Upper lobe of right lung (tissue), 1 donor: ENCODE data around the gene RGL3. TPM values are rescaled to one million over a fixed set of nuclear protein-coding genes. Genes with fewer than 3 reads are reported as not detected.

Experiments
- ATAC-seq: fragments of 200-7000 bp; cut with Tn5 transposase; one replicate; pipeline ENCODE4 v1.9.1; 2020; ENCODE audit warnings: mild to moderate bottlenecking, moderate library complexity
- DNase-seq: peaks from one replicate; pipeline ENCODE4 v3.0.0-alpha.2; 2020
- H3K27ac ChIP-seq: fragments of 200-600 bp; one replicate; pipeline ENCODE4 v1.8.0; 2022
- H3K27me3 ChIP-seq: fragments of 200-600 bp; one replicate; pipeline ENCODE4 v1.8.0; 2022; ENCODE audit warnings: mild to moderate bottlenecking
- H3K36me3 ChIP-seq: fragments of 200-600 bp; one replicate; pipeline ENCODE4 v1.8.0; 2022
- H3K4me1 ChIP-seq: fragments of 200-600 bp; one replicate; pipeline ENCODE4 v1.8.0; 2022
- H3K4me3 ChIP-seq: fragments of 200-600 bp; one replicate; pipeline ENCODE4 v1.8.0; 2022; ENCODE audit warnings: mild to moderate bottlenecking
- H3K9me3 ChIP-seq: fragments of 200-600 bp; one replicate; pipeline ENCODE4 v1.8.0; 2022
- CTCF ChIP-seq: fragments of 200-600 bp; IDR thresholded peaks from one replicate; pipeline ENCODE4 v1.8.0; 2022; ENCODE audit warnings: antibody characterized with exemption
- intact Hi-C: fragments of 100-400 bp; cut with DNase I; formaldehyde crosslinking; loops from one replicate; pipeline ENCODE4 v1.11.0; 2022
- total RNA-seq: library from RNA; stranded (reverse); fragmentation: NEBNext Ultra II Directional; extraction: Animal tissue kit (Norgen Biotek cat#: 25700); gene quantifications from one replicate; pipeline ENCODE4 v1.2.1, GENCODE V29; 2021
- donor health status: DM: no; HTN: yes; CAD: no; lungs with severe emphysema.

The RGL3 gene
- total RNA-seq, 1 donor from 2014 or later = 54.6 TPM

DNA sequence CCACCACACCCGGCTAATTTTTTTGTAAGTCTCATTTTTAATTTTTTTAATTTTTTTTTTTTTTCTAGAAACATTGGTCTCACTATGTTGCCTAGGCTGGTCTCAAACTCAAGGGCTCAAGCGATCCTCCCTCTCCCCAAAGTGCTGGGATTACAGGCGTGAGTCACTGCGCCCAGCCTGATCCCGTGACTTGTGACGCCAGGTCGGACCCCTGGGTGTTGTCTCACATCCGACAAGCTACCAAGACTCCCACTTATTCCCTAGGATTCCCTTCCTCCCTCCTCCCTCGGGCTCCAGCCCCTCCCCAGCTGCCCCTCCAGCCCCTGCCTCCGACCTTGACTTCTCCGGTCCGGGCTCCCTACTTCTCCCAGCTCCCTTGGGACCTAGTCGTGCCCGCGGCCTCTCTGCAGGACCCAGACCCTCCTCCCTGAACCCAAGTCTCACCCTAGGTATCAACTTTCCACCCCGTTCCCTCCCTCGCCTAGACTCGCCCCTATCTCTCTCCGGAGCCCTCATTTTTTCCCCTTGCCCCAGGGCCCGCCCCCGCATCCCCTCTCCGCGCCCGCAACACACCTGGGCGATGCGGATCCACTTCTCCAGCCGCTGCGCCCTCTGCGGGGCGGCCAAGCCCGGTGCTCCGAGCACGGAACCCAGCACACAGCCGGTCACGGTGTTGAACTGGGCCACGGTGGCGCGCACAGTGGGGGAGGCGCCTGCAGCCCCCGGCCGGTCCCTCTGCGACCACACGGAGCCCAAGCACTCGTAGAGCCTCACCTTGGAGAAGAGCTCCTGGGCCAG is 13.1 kb downstream of the RGL3 start:
- ATAC-seq (peak; percentile 51), DNase-seq (no peak)
- H3K4me1 ChIP-seq = no peaks in the 10 kb centered on the region
- H3K36me3 ChIP-seq = no peaks in the 10 kb centered on the region
- H3K9me3 ChIP-seq = no peaks in the 10 kb centered on the region
- no peak overlapping the region for H3K4me3 ChIP-seq
- intact Hi-C loops = no loop called here
- no peaks in the 10 kb centered on the region for H3K27me3 ChIP-seq
- H3K27ac ChIP-seq = no peak overlapping the region
- TF ChIP-seq CTCF = no peak

- Histone ChIP-seq H3K4me1 (no peaks in the 10 kb centered on the region), H3K4me3 (no peak overlapping the region), H3K27me3 (no peaks in the 10 kb centered on the region), H3K9me3 (no peaks in the 10 kb centered on the region), H3K27ac (no peak overlapping the region), H3K36me3 (no peaks in the 10 kb centered on the region)
- ATAC-seq = no peak
- DNase-seq = no peak
- intact Hi-C loops = no loop called here
- no peak for TF ChIP-seq CTCF
Measured at GRCh38 chr19:11404588-11405222, 14.4 kb downstream of the RGL3 start.

DNA sequence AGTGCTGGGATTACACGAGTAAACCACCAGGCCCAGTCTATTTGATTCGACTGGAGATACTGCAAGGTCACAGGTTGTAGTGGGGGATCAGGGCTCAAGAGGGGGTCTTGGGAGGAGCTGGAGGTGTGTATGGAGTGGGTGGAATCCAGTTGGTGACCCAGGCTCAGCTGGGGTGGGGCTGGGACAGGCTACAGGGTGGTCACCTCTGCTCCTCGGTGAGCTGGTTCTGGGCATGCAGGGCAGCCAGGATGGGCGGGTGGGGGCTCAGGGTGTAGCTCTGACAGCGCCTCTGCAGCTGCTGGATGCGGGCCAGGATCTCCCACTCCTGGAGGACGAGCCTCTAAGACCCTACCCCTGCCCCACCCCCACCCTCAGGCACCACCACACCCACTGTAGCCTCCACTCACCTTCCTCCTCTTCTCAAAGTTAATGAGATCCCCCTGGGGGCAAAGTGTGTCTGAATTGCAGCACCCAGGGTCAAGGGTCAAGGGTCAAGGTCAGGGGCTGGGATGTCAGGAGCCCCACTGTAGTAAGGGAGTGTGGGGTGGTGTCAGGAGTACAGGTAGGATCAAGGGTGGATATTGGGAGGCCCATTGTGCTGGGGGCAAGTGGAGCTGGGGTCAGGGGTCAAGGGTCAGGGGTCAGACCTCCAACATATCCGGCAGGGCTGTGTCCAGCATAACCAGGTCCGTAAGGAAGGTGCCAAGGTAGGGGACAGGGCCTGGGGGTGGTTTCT is 17.1 kb downstream of the RGL3 start:
- DNase-seq = no peak
- intact Hi-C loops = no loop called here
- H3K4me1 ChIP-seq = no peaks in the 10 kb centered on the region
- no peak for TF ChIP-seq CTCF
- no peaks in the 10 kb centered on the region for H3K9me3 ChIP-seq
- no peaks in the 10 kb centered on the region for H3K27me3 ChIP-seq
- H3K36me3 ChIP-seq = no peaks in the 10 kb centered on the region
- H3K4me3 ChIP-seq = no peak overlapping the region
- ATAC-seq = no peak
- no peak overlapping the region for H3K27ac ChIP-seq

DNA sequence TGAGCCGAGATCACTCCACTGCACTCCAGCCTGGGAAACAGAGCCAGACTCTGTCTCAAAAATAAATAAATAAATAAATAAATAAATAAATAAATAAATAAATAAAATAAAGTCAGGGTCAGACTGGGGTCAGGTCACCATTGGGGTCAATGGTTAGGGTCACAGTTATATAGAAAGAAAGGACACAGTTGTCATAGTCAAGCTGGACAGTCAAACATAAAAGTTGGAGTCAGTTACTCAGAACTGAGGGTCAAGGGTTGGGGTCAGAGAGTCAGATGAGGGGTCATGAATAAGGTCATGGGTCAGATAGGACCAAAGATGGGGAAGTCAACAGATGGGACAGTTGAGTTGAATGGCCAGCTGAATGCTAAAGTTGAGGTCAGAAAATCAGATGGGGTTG is 18.3 kb downstream of the RGL3 start:
- DNase-seq = no peak
- no peaks in the 10 kb centered on the region for H3K27me3 ChIP-seq
- H3K36me3 ChIP-seq = no peaks in the 10 kb centered on the region
- no peak for ATAC-seq
- H3K9me3 ChIP-seq = no peaks in the 10 kb centered on the region
- H3K4me3 ChIP-seq = no peak overlapping the region
- no peak for TF ChIP-seq CTCF
- no peaks in the 10 kb centered on the region for H3K4me1 ChIP-seq
- intact Hi-C loops = no loop called here
- H3K27ac ChIP-seq = no peak overlapping the region

- ATAC-seq = peak; percentile 12
- no peak for TF ChIP-seq CTCF
- H3K9me3 ChIP-seq = no peaks in the 10 kb centered on the region
- H3K4me3 ChIP-seq = no peak overlapping the region
- no peaks in the 10 kb centered on the region for H3K27me3 ChIP-seq
- no peaks in the 10 kb centered on the region for H3K4me1 ChIP-seq
- H3K36me3 ChIP-seq = no peaks in the 10 kb centered on the region
- intact Hi-C loops = no loop called here
- H3K27ac ChIP-seq = no peak overlapping the region
- no peak for DNase-seq
Measured at GRCh38 chr19:11399667-11400066, 19.4 kb downstream of the RGL3 start.
